NCI-H526 treated with DMSO at 0.1 percent for 48 hours (cell line): ENCODE results near the gene DHCR24.

Experiments used
- DNase-seq: peaks from one replicate; lab custom pipeline; 2025; lab: John Stamatoyannopoulos, UW

The DHCR24 gene

GRCh38 chr1:54800041-54800898, 86.7 kb downstream of the DHCR24 start:
- no peak for DNase-seq
